CD4-positive, alpha-beta memory T cell (primary cell): ENCODE results near the gene GALP. TPM values are rescaled to one million over a fixed set of nuclear protein-coding genes. Genes with fewer than 3 reads are reported as not detected.

Experiments used
- CTCF ChIA-PET: fragments of 350-600 bp; sonication (Branson Sonifier 250); formaldehyde crosslinking; loops from one replicate; lab custom pipeline; 2021; ENCODE audit warnings: inconsistent platforms; ENCODE audit not compliant: partially characterized antibody; lab: Charles Lee
- POLR2A ChIA-PET: fragments of 350-600 bp; sonication (Branson Sonifier 250); formaldehyde crosslinking; loops from one replicate; lab custom pipeline; 2021; ENCODE audit not compliant: partially characterized antibody; lab: Charles Lee
- DNase-seq, 5 donors: peaks; one replicate each; pipeline versions ENCODE4 v3.0.0 to v3.0.0-alpha.2; 2020 to 2022; ENCODE audit warnings: mixed read lengths in 1 of 5
- H3K27ac ChIP-seq: one replicate; pipeline ENCODE4 v1.7.0; 2013; ENCODE audit warnings: low read depth, low read length
- H3K27me3 ChIP-seq: 2 replicates; pipeline ENCODE4 v1.7.0; 2013; ENCODE audit warnings: mild to moderate bottlenecking, low read length, moderate library complexity; ENCODE audit not compliant: insufficient read depth
- H3K36me3 ChIP-seq: 2 replicates; pipeline ENCODE4 v1.7.0; 2013; ENCODE audit warnings: mild to moderate bottlenecking, low read length, moderate library complexity; ENCODE audit not compliant: insufficient read depth
- H3K4me1 ChIP-seq: 2 replicates; pipeline ENCODE4 v1.7.0; 2013; ENCODE audit warnings: mild to moderate bottlenecking, low read length, moderate library complexity; ENCODE audit not compliant: insufficient read depth
- H3K4me3 ChIP-seq, 2 donors: one replicate each; pipeline ENCODE4 v1.7.0; 2013; ENCODE audit warnings: low read length in 2 of 2, mild to moderate bottlenecking in 1 of 2
- H3K9me3 ChIP-seq, 2 donors: one replicate each; pipeline ENCODE4 v1.7.0; 2013; ENCODE audit warnings: low read length in 2 of 2, control low read depth in 1 of 2; ENCODE audit not compliant: control insufficient read depth in 1 of 2
- H3K27ac Mint-ChIP-seq, 7 donors: one replicate each; pipeline ENCODE4 v1.8.0; 2020 to 2021; ENCODE audit warnings: mixed read lengths in 7 of 7, mild to moderate bottlenecking in 6 of 7, inconsistent platforms in 3 of 7, moderate library complexity in 3 of 7
- H3K27me3 Mint-ChIP-seq, 2 donors: one replicate each; pipeline ENCODE4 v1.8.0; 2020 to 2021; ENCODE audit warnings: mixed read lengths in 2 of 2
- H3K36me3 Mint-ChIP-seq, 2 donors: one replicate each; pipeline ENCODE4 v1.8.0; 2020 to 2021; ENCODE audit warnings: mixed read lengths in 2 of 2, inconsistent platforms in 1 of 2, mild to moderate bottlenecking in 1 of 2
- H3K4me1 Mint-ChIP-seq, 4 donors: one replicate each; pipeline ENCODE4 v1.8.0; 2020 to 2021; ENCODE audit warnings: mixed read lengths in 4 of 4, mild to moderate bottlenecking in 1 of 4
- H3K4me3 Mint-ChIP-seq, 8 donors: one replicate each; pipeline ENCODE4 v1.8.0; 2020 to 2021; ENCODE audit warnings: mixed read lengths in 8 of 8, mild to moderate bottlenecking in 7 of 8, moderate library complexity in 6 of 8, inconsistent platforms in 3 of 8
- H3K9me3 Mint-ChIP-seq, 8 donors: one replicate each; pipeline ENCODE4 v1.8.0; 2020 to 2021; ENCODE audit warnings: mixed read lengths in 8 of 8, mild to moderate bottlenecking in 5 of 8, inconsistent platforms in 3 of 8, moderate library complexity in 1 of 8
- intact Hi-C: fragments of 100-400 bp; cut with micrococcal nuclease; formaldehyde crosslinking; loops from one replicate; pipeline ENCODE4 v1.15.1; 2023
- polyA plus RNA-seq, 2 donors: library from polyadenylated mRNA; unstranded; fragments of 300-500 nt; fragmentation: Illumina TruSeq; gene quantifications; one replicate each; pipeline ENCODE4 v1.2.3, GENCODE V29; 2021
- total RNA-seq, 2 experiments: library from RNA; stranded (reverse); gene quantifications; one replicate each; pipeline ENCODE4 v1.2.3, GENCODE V29; 2021

Gene GALP
- total and polyA plus RNA-seq, 4 experiments from 2014 or later: not detected

- H3K4me3 Mint-ChIP-seq: peak overlapping the region; percentile 78 to 96 (median 84)
- DNase-seq: no peak
- H3K27me3 ChIP-seq: no peaks in the 10 kb centered on the region
- H3K27ac Mint-ChIP-seq: peak overlapping the region; percentile 78 to 92 (median 84)
- H3K9me3 ChIP-seq: no peaks in the 10 kb centered on the region
- POLR2A ChIA-PET: interaction anchor here (1.0 to 3.9 kb wide), 2 partner anchors 18 to 22 kb away, joined by 3 to 64 read pairs; partner anchors contain the start of gene ZNF787
- H3K36me3 ChIP-seq: no peaks in the 10 kb centered on the region
- H3K4me1 Mint-ChIP-seq: peaks cover 24 to 46% (median 33%) of the 10 kb centered on the region in 4 donors
- H3K9me3 Mint-ChIP-seq: no peaks in the 10 kb centered on the region
- H3K36me3 Mint-ChIP-seq: peaks cover 0 to 4% of the 10 kb centered on the region in 2 donors
- peaks cover 22% of the 10 kb centered on the region for H3K4me1 ChIP-seq
- no peaks in the 10 kb centered on the region for H3K27me3 Mint-ChIP-seq
- intact Hi-C loops: no loop called here
- peak overlapping the region; percentile 25 to 51 for H3K4me3 ChIP-seq
- H3K27ac ChIP-seq: peak overlapping the region; percentile 73
- CTCF ChIA-PET: interaction anchor here (1.3 kb wide), 2 partner anchors 20 to 76 kb away, joined by 3 read pairs; no protein-coding TSS in a partner anchor
Measured at GRCh38 chr19:56142087-56142787, 33.6 kb upstream of the GALP start.

GRCh38 chr19:56142897-56143434, 32.8 kb upstream of the GALP start:
- Mint-ChIP-seq H3K36me3 (peaks cover 3 to 9% of the 10 kb centered on the region in 2 donors), H3K27ac (peak overlapping the region in 2 of 7 donors; percentile 64 to 65), H3K4me1 (peaks cover 24 to 46% (median 33%) of the 10 kb centered on the region in 4 donors), H3K27me3 (no peaks in the 10 kb centered on the region), H3K4me3 (peak overlapping the region in 3 of 8 donors; percentile 17 to 31 (median 25)), H3K9me3 (no peaks in the 10 kb centered on the region)
- no peaks in the 10 kb centered on the region for H3K27me3 ChIP-seq
- H3K36me3 ChIP-seq: no peaks in the 10 kb centered on the region
- no peak overlapping the region for H3K4me3 ChIP-seq
- no peaks in the 10 kb centered on the region for H3K9me3 ChIP-seq
- intact Hi-C loops: no loop called here
- ChIA-PET CTCF (interaction anchor here (1.3 kb wide), 1 partner anchor 21 kb away, joined by 3 read pairs; no protein-coding TSS in a partner anchor), POLR2A (interaction anchor here (3.9 kb wide), 1 partner anchor 22 kb away, joined by 64 read pairs; the partner anchor contains the start of gene ZNF787)
- DNase-seq: no peak
- no peak overlapping the region for H3K27ac ChIP-seq
- H3K4me1 ChIP-seq: peaks cover 22% of the 10 kb centered on the region

- DNase-seq: no peak
- intact Hi-C loops: no loop called here
- peak overlapping the region in 4 of 7 donors; percentile 36 to 80 (median 71) for H3K27ac Mint-ChIP-seq
- no peaks in the 10 kb centered on the region for H3K9me3 Mint-ChIP-seq
- H3K36me3 Mint-ChIP-seq: peaks cover 12 to 16% of the 10 kb centered on the region in 2 donors
- peaks cover 22% of the 10 kb centered on the region for H3K4me1 ChIP-seq
- peaks cover 25 to 42% (median 33%) of the 10 kb centered on the region in 4 donors for H3K4me1 Mint-ChIP-seq
- H3K9me3 ChIP-seq: no peaks in the 10 kb centered on the region
- no peaks in the 10 kb centered on the region for H3K27me3 ChIP-seq
- CTCF ChIA-PET: no interaction called here
- H3K4me3 Mint-ChIP-seq: no peak overlapping the region
- H3K27ac ChIP-seq: no peak overlapping the region
- H3K27me3 Mint-ChIP-seq: no peaks in the 10 kb centered on the region
- POLR2A ChIA-PET: no interaction called here
- no peaks in the 10 kb centered on the region for H3K36me3 ChIP-seq
- H3K4me3 ChIP-seq: no peak overlapping the region
Measured at GRCh38 chr19:56144376-56144775, 31.4 kb upstream of the GALP start.

GRCh38 chr19:56144831-56145230, 31.0 kb upstream of the GALP start:
- Mint-ChIP-seq H3K9me3 (peaks cover 0 to 3% (median 0%) of the 10 kb centered on the region in 8 donors), H3K4me1 (peaks cover 25 to 38% (median 32%) of the 10 kb centered on the region in 4 donors), H3K36me3 (peaks cover 17 to 19% of the 10 kb centered on the region in 2 donors), H3K27ac (no peak overlapping the region), H3K4me3 (no peak overlapping the region), H3K27me3 (no peaks in the 10 kb centered on the region)
- no peak overlapping the region for H3K27ac ChIP-seq
- no peak for DNase-seq
- peaks cover 20% of the 10 kb centered on the region for H3K4me1 ChIP-seq
- CTCF ChIA-PET: no interaction called here
- no peak overlapping the region for H3K4me3 ChIP-seq
- peaks cover 3% of the 10 kb centered on the region for H3K36me3 ChIP-seq
- POLR2A ChIA-PET: no interaction called here
- no peaks in the 10 kb centered on the region for H3K9me3 ChIP-seq
- intact Hi-C loops: no loop called here
- no peaks in the 10 kb centered on the region for H3K27me3 ChIP-seq

GRCh38 chr19:56145698-56146097, 30.1 kb upstream of the GALP start:
- ChIA-PET CTCF (interaction anchor here (1.2 kb wide), 1 partner anchor 12 kb away, joined by 3 read pairs; no protein-coding TSS in a partner anchor), POLR2A (no interaction called here)
- no peak overlapping the region for H3K27ac Mint-ChIP-seq
- H3K9me3 Mint-ChIP-seq: peaks cover 0 to 3% (median 0%) of the 10 kb centered on the region in 8 donors
- peaks cover 24 to 25% of the 10 kb centered on the region in 2 donors for H3K36me3 Mint-ChIP-seq
- no peak for DNase-seq
- no peak overlapping the region for H3K4me3 Mint-ChIP-seq
- Histone ChIP-seq H3K27ac (no peak overlapping the region), H3K9me3 (no peaks in the 10 kb centered on the region), H3K4me1 (peaks cover 14% of the 10 kb centered on the region), H3K36me3 (peaks cover 3% of the 10 kb centered on the region), H3K27me3 (no peaks in the 10 kb centered on the region), H3K4me3 (no peak overlapping the region)
- H3K4me1 Mint-ChIP-seq: peaks cover 18 to 34% (median 24%) of the 10 kb centered on the region in 4 donors
- intact Hi-C loops: no loop called here
- no peaks in the 10 kb centered on the region for H3K27me3 Mint-ChIP-seq

GRCh38 chr19:56146904-56147303, 28.9 kb upstream of the GALP start:
- H3K36me3 Mint-ChIP-seq: peaks cover 22 to 24% of the 10 kb centered on the region in 2 donors
- H3K4me1 Mint-ChIP-seq: peaks cover 14 to 27% (median 18%) of the 10 kb centered on the region in 4 donors
- H3K9me3 Mint-ChIP-seq: peaks cover 0 to 3% (median 0%) of the 10 kb centered on the region in 8 donors
- intact Hi-C loops: no loop called here
- H3K36me3 ChIP-seq: peaks cover 3% of the 10 kb centered on the region
- no peak overlapping the region for H3K4me3 Mint-ChIP-seq
- DNase-seq: no peak
- POLR2A ChIA-PET: no interaction called here
- no peaks in the 10 kb centered on the region for H3K9me3 ChIP-seq
- no peak overlapping the region for H3K4me3 ChIP-seq
- H3K27ac ChIP-seq: no peak overlapping the region
- no peaks in the 10 kb centered on the region for H3K27me3 Mint-ChIP-seq
- H3K27ac Mint-ChIP-seq: no peak overlapping the region
- CTCF ChIA-PET: no interaction called here
- peaks cover 11% of the 10 kb centered on the region for H3K4me1 ChIP-seq
- no peaks in the 10 kb centered on the region for H3K27me3 ChIP-seq

- intact Hi-C loops: no loop called here
- Histone ChIP-seq H3K4me1 (peaks cover 7% of the 10 kb centered on the region), H3K9me3 (no peaks in the 10 kb centered on the region), H3K27ac (no peak overlapping the region), H3K36me3 (peaks cover 3% of the 10 kb centered on the region), H3K4me3 (no peak overlapping the region), H3K27me3 (no peaks in the 10 kb centered on the region)
- ChIA-PET POLR2A (no interaction called here), CTCF (no interaction called here)
- Mint-ChIP-seq H3K4me1 (peaks cover 11 to 23% (median 15%) of the 10 kb centered on the region in 4 donors), H3K27me3 (no peaks in the 10 kb centered on the region), H3K9me3 (peaks cover 0 to 3% (median 0%) of the 10 kb centered on the region in 8 donors), H3K36me3 (peaks cover 22 to 24% of the 10 kb centered on the region in 2 donors), H3K27ac (peak overlapping the region in 1 of 7 donors; percentile 37), H3K4me3 (no peak overlapping the region)
- DNase-seq: no peak
Measured at GRCh38 chr19:56147307-56147706, 28.5 kb upstream of the GALP start.
